Measurements from ENCODE around the gene STK40. TPM values are rescaled to one million over a fixed set of nuclear protein-coding genes. Genes with fewer than 3 reads are reported as not detected.

Gene STK40
- total RNA-seq, 2 donors from 2014 or later = 58.2 to 76.1 TPM

DNA sequence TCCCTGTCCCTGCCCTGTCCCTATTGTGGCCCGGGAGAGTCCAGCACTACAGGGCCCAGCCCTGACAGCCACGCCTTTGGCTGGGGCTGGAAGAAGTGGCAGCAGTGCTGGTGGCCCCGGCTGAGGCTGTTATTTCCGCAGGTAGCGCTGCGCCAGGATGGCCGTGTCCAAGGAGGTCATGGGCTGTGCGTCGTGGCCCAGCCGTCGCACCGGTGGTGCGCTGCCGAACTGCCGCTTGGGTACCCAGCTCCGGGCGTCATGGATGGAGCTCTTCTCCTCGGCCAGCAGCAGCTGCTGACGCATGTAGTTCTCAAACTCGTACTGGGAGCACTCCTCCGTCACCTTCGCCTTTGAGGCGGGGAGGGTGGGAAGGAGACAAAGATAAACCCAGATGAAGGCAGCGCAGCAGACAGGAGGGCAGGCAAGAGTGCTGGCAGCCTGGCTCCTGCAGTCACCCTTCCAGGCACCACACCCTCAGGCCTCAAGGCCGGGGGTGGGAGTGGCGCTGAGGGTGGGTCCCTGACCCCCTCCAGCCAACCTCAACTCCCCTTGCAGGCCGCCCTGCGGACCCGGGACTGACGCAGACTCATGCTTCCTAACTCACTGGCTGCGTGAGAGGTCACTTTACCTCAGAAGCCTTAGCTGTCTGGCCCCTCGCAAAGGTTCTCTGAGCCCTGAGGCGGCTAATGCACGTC is 44.0 kb downstream of the STK40 start:
- Mint-ChIP-seq H3K4me1 (ENCODE audit: low read depth in 2 of 2) (peaks cover 3 to 15% of the 10 kb centered on the region in 2 donors), H3K27ac (no peak overlapping the region), H3K36me3 (no peaks in the 10 kb centered on the region), H3K27me3 (no peaks in the 10 kb centered on the region), H3K4me3 (no peak overlapping the region), H3K9me3 (no peaks in the 10 kb centered on the region)
- DNase-seq (ENCODE audit: low spot score) (no peak), ATAC-seq (no peak)

DNA sequence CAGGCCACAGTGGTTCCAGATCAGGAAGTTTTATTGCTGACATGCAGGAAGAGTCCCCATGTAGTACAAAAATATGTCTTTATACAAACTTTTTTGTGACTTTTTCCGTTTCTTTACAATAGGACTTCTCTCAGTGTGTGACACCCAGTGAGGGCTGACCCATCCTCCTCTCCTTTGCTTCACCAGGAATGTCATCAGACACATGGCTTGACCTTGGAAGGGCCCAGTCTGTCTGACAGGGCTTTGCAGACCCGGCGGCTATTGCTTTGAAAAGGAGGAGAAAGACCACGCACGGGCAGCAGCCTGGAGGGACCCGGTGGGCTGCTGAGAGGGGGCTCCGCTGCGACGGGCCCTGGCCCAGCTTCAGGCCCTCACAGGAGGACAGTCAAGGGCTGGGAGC is 46.1 kb downstream of the STK40 start:
- H3K4me1 Mint-ChIP-seq (ENCODE audit: low read depth in 2 of 2) = peaks cover 3 to 12% of the 10 kb centered on the region in 2 donors
- no peaks in the 10 kb centered on the region for H3K9me3 Mint-ChIP-seq
- ATAC-seq (no peak), DNase-seq (ENCODE audit: low spot score) (no peak)
- no peak overlapping the region for H3K27ac Mint-ChIP-seq
- no peaks in the 10 kb centered on the region for H3K27me3 Mint-ChIP-seq
- no peak overlapping the region for H3K4me3 Mint-ChIP-seq
- H3K36me3 Mint-ChIP-seq = no peaks in the 10 kb centered on the region

DNA sequence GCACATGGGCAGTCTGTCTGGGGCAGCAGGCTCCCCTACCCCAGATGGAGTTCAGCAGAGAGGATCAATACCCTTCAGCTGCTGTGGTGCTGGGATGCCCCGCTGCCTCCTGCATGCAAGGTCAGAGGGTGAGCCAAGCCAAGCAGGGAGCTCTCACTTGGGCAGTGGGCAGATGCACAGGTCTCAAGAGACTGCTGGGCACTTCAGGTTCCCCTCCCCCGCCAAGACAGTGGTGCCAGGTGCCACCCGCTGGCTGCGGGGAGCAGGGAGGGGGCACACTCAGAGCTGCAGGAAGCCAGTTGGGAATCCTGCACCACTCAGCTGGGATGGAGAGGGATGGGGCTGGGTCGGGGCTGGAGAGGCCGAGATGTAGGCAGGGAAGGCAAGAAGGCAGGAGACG is 46.5 kb downstream of the STK40 start:
- ATAC-seq (no peak), DNase-seq (ENCODE audit: low spot score) (no peak)
- no peaks in the 10 kb centered on the region for H3K36me3 Mint-ChIP-seq
- no peak overlapping the region for H3K27ac Mint-ChIP-seq
- H3K4me1 Mint-ChIP-seq (ENCODE audit: low read depth in 2 of 2) = peaks cover 3 to 11% of the 10 kb centered on the region in 2 donors
- H3K9me3 Mint-ChIP-seq = no peaks in the 10 kb centered on the region
- H3K27me3 Mint-ChIP-seq = no peaks in the 10 kb centered on the region
- H3K4me3 Mint-ChIP-seq = no peak overlapping the region

DNA sequence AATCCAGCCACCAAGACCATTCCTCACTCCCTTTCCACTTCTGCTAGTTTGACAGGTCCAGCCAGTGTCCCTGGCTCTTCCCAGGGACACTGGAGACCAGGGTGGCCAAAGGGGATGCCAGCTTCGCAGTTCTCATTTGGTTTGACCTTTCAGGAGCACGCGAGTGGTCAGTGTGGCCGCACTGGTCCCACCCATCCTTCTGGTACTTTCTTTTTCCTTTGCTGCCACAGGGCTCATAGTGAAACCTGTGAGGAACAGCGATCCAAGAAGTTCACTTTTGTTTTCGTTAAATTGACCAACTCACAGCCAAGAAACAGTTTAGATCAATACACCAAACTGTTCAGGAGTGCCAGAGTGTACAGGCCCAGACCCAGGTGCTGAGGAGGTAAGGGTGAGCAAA is 47.9 kb downstream of the STK40 start:
- ATAC-seq (no peak), DNase-seq (ENCODE audit: low spot score) (no peak)
- H3K9me3 Mint-ChIP-seq = no peaks in the 10 kb centered on the region
- H3K27me3 Mint-ChIP-seq = no peaks in the 10 kb centered on the region
- H3K27ac Mint-ChIP-seq = no peak overlapping the region
- peaks cover 3 to 11% of the 10 kb centered on the region in 2 donors for H3K4me1 Mint-ChIP-seq (ENCODE audit: low read depth in 2 of 2)
- no peaks in the 10 kb centered on the region for H3K36me3 Mint-ChIP-seq
- no peak overlapping the region for H3K4me3 Mint-ChIP-seq

DNA sequence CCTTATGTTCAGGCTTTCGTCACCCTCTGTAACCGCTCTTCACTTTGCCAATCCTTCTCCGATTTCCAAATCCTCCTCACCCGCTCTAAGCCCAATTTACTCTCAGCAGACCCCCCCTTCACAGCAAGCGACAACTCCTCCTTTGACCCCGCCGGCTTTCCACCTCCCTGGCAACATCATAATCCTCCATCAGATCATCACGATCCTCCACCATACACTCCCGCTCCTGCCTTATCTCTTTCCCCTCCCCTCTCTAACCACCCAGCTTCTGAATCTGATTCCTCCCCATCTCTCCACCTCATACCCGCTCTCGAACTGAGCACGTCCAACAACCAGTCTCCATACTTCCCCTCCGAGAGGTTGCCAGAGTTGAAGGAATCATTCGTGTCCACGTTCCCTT is 54.8 kb downstream of the STK40 start:
- no peaks in the 10 kb centered on the region for H3K9me3 Mint-ChIP-seq
- H3K36me3 Mint-ChIP-seq = no peaks in the 10 kb centered on the region
- peaks cover 0 to 4% of the 10 kb centered on the region in 2 donors for H3K27me3 Mint-ChIP-seq
- no peak overlapping the region for H3K4me3 Mint-ChIP-seq
- no peak for DNase-seq (ENCODE audit: low spot score)
- ATAC-seq = no peak
- H3K4me1 Mint-ChIP-seq (ENCODE audit: low read depth in 2 of 2) = peaks cover 6 to 9% of the 10 kb centered on the region in 2 donors
- H3K27ac Mint-ChIP-seq = peak overlapping the region in 1 of 2 donors; percentile 1

DNA sequence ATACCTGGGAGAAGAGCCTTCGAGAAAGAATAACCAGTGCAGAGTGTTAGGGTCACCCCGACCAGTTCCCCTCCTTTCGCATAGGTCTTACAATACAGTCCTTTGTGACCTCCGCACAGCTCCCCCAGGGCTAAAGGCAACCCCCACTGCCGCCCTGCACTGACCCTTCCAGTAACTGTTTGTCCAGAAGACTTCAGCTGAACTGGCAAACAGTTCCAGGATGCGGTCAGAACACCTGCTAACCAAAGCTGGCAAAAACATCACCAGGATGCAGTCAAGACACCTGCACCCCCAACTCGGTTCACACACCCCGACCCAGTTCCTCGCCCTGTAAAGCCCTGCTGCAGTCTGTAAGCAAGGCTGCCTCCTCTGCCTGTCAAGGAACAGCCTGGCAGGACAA is 55.9 kb downstream of the STK40 start:
- Mint-ChIP-seq H3K4me3 (no peak overlapping the region), H3K9me3 (no peaks in the 10 kb centered on the region), H3K36me3 (no peaks in the 10 kb centered on the region), H3K27me3 (peaks cover 0 to 4% of the 10 kb centered on the region in 2 donors), H3K4me1 (ENCODE audit: low read depth in 2 of 2) (peaks cover 6 to 9% of the 10 kb centered on the region in 2 donors), H3K27ac (no peak overlapping the region)
- ATAC-seq = no peak
- no peak for DNase-seq (ENCODE audit: low spot score)

DNA sequence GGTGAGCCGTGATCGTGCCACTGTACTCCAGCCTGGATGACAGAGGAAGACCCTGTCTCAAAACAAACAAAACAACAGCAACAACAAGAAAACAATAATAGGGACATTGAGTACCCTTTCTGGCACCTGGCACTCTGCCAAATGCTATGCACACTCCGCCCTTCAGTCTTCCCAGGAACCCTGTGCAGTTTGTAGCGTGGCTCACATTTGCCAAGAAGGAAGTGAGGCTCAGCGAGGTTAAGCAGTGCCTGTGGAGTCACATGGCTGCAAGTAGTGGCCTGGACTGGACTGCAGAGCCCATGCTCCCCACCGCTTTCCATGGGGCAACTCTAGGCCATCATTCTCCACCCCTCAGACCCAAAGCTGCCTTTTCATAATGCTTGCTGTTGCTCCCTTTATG is 57.0 kb downstream of the STK40 start:
- DNase-seq (ENCODE audit: low spot score) (no peak), ATAC-seq (no peak)
- H3K36me3 Mint-ChIP-seq = no peaks in the 10 kb centered on the region
- H3K27me3 Mint-ChIP-seq = peaks cover 0 to 4% of the 10 kb centered on the region in 2 donors
- H3K4me1 Mint-ChIP-seq (ENCODE audit: low read depth in 2 of 2) = peaks cover 9 to 12% of the 10 kb centered on the region in 2 donors
- no peaks in the 10 kb centered on the region for H3K9me3 Mint-ChIP-seq
- H3K4me3 Mint-ChIP-seq = no peak overlapping the region
- no peak overlapping the region for H3K27ac Mint-ChIP-seq

DNA sequence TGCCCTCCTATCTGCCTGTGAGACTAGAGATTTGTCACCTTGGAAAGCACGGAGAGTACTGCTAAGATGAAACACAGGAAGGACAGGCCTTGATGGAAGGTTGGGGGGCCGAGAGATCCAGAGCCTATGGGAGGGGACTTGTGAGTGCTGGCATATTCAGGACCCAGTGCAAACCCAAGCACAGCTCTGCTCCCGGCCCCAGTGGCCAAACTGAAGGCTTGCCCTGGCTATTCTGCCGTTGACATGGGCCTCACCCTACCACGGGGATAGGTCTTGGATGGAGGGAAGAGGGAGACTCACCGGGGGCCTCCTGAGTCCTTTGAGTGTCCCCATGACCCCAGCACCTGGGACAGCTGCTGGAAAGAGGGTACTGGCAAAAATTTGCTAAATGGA is 57.6 kb downstream of the STK40 start:
- Mint-ChIP-seq H3K27me3 (peaks cover 0 to 4% of the 10 kb centered on the region in 2 donors), H3K4me1 (ENCODE audit: low read depth in 2 of 2) (peaks cover 9 to 12% of the 10 kb centered on the region in 2 donors), H3K9me3 (no peaks in the 10 kb centered on the region), H3K4me3 (no peak overlapping the region), H3K27ac (peak overlapping the region in 1 of 2 donors; percentile 31), H3K36me3 (no peaks in the 10 kb centered on the region)
- ATAC-seq = no peak
- DNase-seq (ENCODE audit: low spot score) = no peak

DNA sequence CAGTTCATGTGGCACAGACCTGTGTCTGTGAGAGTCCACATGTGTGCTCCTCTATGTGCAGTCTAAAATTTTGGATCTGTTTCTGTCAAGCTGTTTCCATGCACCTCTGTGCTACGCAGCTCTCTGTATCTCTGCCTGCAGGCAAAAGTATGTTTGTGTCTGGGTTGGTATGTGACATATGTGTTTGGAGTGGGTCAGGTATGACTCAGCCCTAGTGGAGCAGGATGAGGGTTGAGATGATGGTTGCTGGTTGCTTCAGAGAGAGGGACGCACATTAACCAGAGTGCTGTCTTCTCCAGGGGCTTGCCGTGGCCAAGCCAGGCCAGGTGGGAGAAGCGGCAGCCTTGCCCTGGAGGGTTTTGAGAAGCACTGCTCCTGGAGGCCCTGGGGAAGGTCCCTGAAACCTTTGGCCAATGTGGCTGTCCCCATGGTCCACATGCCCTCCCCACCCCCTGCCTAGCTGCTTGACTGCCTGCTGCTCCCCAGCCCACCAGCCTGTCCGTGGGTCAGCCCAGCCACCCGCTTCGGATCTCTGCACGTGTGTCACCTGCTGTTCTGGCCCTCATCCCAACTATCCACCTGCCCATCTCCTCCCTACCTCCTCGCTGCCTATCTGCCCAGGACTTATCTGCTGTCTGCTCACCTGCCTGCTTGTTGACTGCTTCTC is 58.2 kb downstream of the STK40 start:
- Mint-ChIP-seq H3K9me3 (no peaks in the 10 kb centered on the region), H3K27ac (peak overlapping the region in 1 of 2 donors; percentile 31), H3K4me3 (no peak overlapping the region), H3K36me3 (no peaks in the 10 kb centered on the region), H3K4me1 (ENCODE audit: low read depth in 2 of 2) (peaks cover 9 to 12% of the 10 kb centered on the region in 2 donors), H3K27me3 (peaks cover 0 to 4% of the 10 kb centered on the region in 2 donors)
- peak in 1 of 2 donors; percentile 50 for ATAC-seq
- DNase-seq (ENCODE audit: low spot score) = no peak

DNA sequence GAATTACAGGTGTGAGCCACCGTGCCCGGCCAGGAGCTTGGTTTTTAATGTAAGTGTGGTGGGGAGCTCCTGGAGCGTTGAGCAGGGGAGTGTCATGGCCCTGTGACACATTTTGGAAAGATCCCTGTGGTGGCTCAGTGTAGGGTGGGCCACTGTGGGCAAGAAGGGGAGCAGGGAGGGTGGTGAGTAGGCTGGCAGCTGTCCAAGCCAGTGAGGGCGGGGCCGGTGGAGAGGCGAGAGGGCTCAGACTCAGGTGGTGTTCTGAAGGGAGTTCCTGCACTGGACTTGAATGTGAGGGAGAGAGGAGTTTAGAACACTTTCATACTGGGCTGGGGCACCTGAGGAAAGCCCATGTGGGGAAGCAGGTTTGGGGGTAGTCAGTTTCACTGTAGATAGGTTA is 59.2 kb downstream of the STK40 start:
- Mint-ChIP-seq H3K4me3 (no peak overlapping the region), H3K27me3 (peaks cover 0 to 4% of the 10 kb centered on the region in 2 donors), H3K27ac (peak overlapping the region in 1 of 2 donors; percentile 72), H3K36me3 (no peaks in the 10 kb centered on the region), H3K9me3 (no peaks in the 10 kb centered on the region), H3K4me1 (ENCODE audit: low read depth in 2 of 2) (peaks cover 9 to 15% of the 10 kb centered on the region in 2 donors)
- no peak for DNase-seq (ENCODE audit: low spot score)
- no peak for ATAC-seq

DNA sequence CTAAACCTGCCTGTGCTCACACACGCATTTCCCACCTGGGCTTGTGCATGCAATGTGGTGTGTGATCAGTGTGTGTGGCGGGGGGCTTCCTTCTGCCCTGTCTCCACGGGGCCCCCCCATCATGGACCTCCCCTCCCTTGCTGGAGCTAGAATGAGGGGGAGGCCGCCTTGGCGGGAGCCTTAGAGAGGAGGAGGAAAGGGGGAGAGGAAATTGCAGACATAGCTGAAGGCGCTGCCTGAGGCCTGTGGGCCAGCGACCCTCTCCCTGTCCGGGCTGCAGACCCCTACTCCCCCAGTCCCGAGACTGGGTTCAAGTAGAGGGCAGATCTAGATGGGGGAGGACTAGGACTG is 61.4 kb downstream of the STK40 start:
- DNase-seq (ENCODE audit: low spot score) = no peak
- peaks cover 0 to 4% of the 10 kb centered on the region in 2 donors for H3K27me3 Mint-ChIP-seq
- no peak for ATAC-seq
- peak overlapping the region in 1 of 2 donors; percentile 63 for H3K27ac Mint-ChIP-seq
- peaks cover 9 to 21% of the 10 kb centered on the region in 2 donors for H3K4me1 Mint-ChIP-seq (ENCODE audit: low read depth in 2 of 2)
- H3K4me3 Mint-ChIP-seq = peak overlapping the region; percentile 77
- no peaks in the 10 kb centered on the region for H3K36me3 Mint-ChIP-seq
- H3K9me3 Mint-ChIP-seq = no peaks in the 10 kb centered on the region

DNA sequence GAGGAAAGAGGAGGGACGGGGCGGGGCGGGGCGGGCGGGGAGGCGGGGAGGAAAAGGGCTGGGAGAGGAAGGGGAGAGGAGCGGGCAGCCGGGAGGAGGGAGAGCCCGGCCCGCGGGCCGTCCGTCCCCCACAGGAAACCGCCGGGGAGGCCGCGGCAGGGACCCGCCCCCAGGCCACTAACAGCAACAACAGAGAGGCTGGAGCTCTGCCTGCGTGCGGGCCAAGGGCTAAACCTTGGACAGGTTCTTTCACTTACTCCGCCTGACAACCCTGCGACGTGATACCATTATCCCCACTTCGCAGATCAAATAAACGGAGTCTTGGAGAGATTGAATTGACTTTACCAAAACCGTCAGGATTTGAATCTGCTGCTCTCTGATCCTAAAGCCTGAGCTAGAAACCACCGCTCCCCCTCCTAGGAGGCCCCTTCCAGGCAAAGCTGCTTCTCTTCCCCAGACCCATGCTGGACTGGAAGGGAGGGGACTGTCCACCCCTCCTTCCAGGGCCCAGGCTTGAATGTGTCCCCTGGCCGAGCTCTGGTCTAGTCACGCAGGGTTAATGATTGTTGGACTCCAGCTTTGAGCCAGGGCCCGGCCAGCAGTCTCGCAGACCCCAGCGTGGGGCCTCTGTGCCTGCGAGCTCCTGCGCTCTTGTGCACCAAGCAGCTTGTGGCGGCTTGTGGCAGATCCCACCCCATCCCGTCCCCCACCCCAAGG is 61.9 kb downstream of the STK40 start, which contains the start of gene EVA1B:
Gene EVA1B (minus strand): TSS at position 10 of the 717 bp plus-strand sequence. CDS start 608 bp downstream, outside the sequence.
- Mint-ChIP-seq H3K27ac (peak within 1 kb of the TSS in 1 of 2 donors; percentile 63), H3K36me3 (no peaks in the 10 kb centered on the region), H3K27me3 (peaks cover 0 to 4% of the 10 kb centered on the region in 2 donors), H3K4me3 (peak within 1 kb of the TSS; percentile 77), H3K4me1 (ENCODE audit: low read depth in 2 of 2) (peaks cover 9 to 21% of the 10 kb centered on the region in 2 donors), H3K9me3 (no peaks in the 10 kb centered on the region)
- DNase-seq (ENCODE audit: low spot score) = peak; percentile 84
- peak; percentile 78 to 84 for ATAC-seq

DNA sequence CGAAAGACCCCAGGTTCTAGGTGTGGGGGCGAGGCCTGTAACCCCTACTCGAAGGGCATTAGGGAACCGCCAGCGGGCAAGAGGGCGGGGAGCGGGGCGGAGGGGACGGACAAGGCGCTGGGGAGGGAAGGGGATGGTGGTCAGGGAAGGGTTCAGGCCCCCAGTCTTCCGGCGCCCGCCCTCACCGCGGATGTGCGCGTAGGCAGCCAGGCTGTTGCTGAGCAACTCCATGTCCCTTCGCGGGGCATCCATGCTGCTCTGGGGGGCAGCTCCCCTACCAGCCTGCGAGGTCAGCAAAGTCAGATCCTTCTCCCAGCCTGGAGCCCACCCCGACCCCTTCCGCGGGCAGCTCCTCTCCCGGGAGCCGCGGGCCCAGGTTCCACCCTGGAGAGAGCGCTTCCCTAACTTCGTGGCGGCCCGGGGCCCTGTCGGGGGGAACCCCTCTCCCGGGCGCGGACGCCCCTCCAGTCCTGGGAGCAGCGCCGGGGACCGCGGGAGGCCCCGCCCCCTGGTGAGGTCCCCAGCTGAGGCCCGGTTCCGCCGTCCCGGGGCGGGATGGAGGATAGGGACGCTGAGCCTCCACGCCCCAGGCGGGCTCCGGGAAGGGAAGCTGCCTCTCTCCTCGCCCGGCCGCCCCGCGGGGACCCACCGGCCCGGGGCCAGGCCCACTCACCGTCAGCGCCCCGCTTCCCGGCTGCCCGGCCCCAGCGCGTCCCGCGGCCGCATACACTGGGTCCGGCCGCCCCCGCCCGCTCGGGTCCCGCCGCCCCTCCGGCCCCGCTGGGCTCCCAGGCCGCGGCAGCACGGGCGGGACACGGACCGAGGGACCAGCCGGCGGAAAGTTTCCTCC is 62.7 kb downstream of the STK40 start:
- Mint-ChIP-seq H3K36me3 (no peaks in the 10 kb centered on the region), H3K9me3 (no peaks in the 10 kb centered on the region), H3K4me1 (ENCODE audit: low read depth in 2 of 2) (peaks cover 9 to 21% of the 10 kb centered on the region in 2 donors), H3K4me3 (peak overlapping the region; percentile 53), H3K27ac (no peak overlapping the region), H3K27me3 (peaks cover 0 to 4% of the 10 kb centered on the region in 2 donors)
- DNase-seq (ENCODE audit: low spot score) = no peak
- peak; percentile 57 to 69 for ATAC-seq

All from natural killer cell treated with Interleukin-12 subunit alpha and Interleukin-12 subunit beta and Interleukin-15 and Interleukin-18, amount 100 ng/mL, for 72 hours (primary cell).